CD1c-positive myeloid dendritic cell (primary cell): Measurements from ENCODE around the gene CLIC5.
A peak's percentile ranks its signal among the peaks of the same experiment; 100 is the strongest.

ENCODE experiments used
- DNase-seq: peaks from one replicate; pipeline ENCODE4 v3.0.0-alpha.2; 2016; ENCODE audit errors: extremely low spot score

CLIC5 gene

GRCh38 chr6:46035242-46035641 is 19.6 kb upstream of the CLIC5 start:
- no peak for DNase-seq

- peak; percentile 28 for DNase-seq
Observed at GRCh38 chr6:46032110-46032998, 16.7 kb upstream of the CLIC5 start.

- DNase-seq = no peak
Observed at GRCh38 chr6:46029602-46030001, 13.9 kb upstream of the CLIC5 start.

- DNase-seq = no peak
Observed at GRCh38 chr6:46026307-46026706, 10.6 kb upstream of the CLIC5 start.

- no peak for DNase-seq
Observed at GRCh38 chr6:46025573-46025972, 9.9 kb upstream of the CLIC5 start.

GRCh38 chr6:46024124-46024769 is 8.6 kb upstream of the CLIC5 start:
- DNase-seq = no peak

GRCh38 chr6:46023216-46023915 is 7.7 kb upstream of the CLIC5 start:
- DNase-seq = no peak

GRCh38 chr6:46022106-46022948 is 6.7 kb upstream of the CLIC5 start:
- no peak for DNase-seq

GRCh38 chr6:46017726-46018125 is 2.1 kb upstream of the CLIC5 start:
- no peak for DNase-seq

- DNase-seq = no peak
Observed at GRCh38 chr6:46016063-46016608, 476 bp upstream of the CLIC5 start.

- no peak for DNase-seq
Observed at GRCh38 chr6:46014511-46015118, 1.0 kb downstream of the CLIC5 start.

GRCh38 chr6:46014046-46014445 is 1.6 kb downstream of the CLIC5 start:
- no peak for DNase-seq

GRCh38 chr6:46013639-46014038 is 2.0 kb downstream of the CLIC5 start:
- DNase-seq = no peak

- DNase-seq = no peak
Observed at GRCh38 chr6:46012834-46013233, 2.8 kb downstream of the CLIC5 start.

GRCh38 chr6:46011188-46012085 is 4.2 kb downstream of the CLIC5 start:
- no peak for DNase-seq

- DNase-seq = no peak
Observed at GRCh38 chr6:46010771-46011170, 4.9 kb downstream of the CLIC5 start.

GRCh38 chr6:46010270-46010669 is 5.4 kb downstream of the CLIC5 start:
- no peak for DNase-seq

- no peak for DNase-seq
Observed at GRCh38 chr6:46002264-46002663, 13.4 kb downstream of the CLIC5 start.

- no peak for DNase-seq
Observed at GRCh38 chr6:46000905-46001304, 14.8 kb downstream of the CLIC5 start.

- DNase-seq = no peak
Observed at GRCh38 chr6:45998524-45998923, 17.1 kb downstream of the CLIC5 start.
